B cell (primary cell): Measurements from ENCODE around the gene AP2B1. TPM values are rescaled to one million over a fixed set of nuclear protein-coding genes. Genes with fewer than 3 reads are reported as not detected.

Experiments used
- ATAC-seq: fragments of 200-7000 bp; cut with Tn5 transposase; one replicate; pipeline ENCODE4 v1.10.0; 2021; ENCODE audit warnings: low read depth, mild to moderate bottlenecking, moderate number of reproducible peaks, moderate library complexity
- CTCF ChIA-PET: fragments of 350-600 bp; sonication (Branson Sonifier 250); formaldehyde crosslinking; loops from one replicate; lab custom pipeline; 2021; ENCODE audit warnings: antibody characterized with exemption, inconsistent platforms; lab: Charles Lee
- POLR2A ChIA-PET: fragments of 350-600 bp; sonication (Branson Sonifier 250); formaldehyde crosslinking; loops from one replicate; lab custom pipeline; 2021; ENCODE audit warnings: antibody characterized with exemption; lab: Charles Lee
- DNase-seq: peaks from one replicate; pipeline ENCODE4 v3.0.0; 2013
- H2AFZ ChIP-seq: 2 replicates; pipeline ENCODE4 v1.6.1; 2012; ENCODE audit warnings: mild to moderate bottlenecking, low read depth, low read length; ENCODE audit not compliant: insufficient read depth, poor library complexity, severe bottlenecking
- H3K27ac ChIP-seq, 2 donors: 1 replicate in 1 of 2; 2 replicates in 1 of 2; pipeline ENCODE4 v1.5.1; 2012 to 2013; ENCODE audit warnings: low read length in 2 of 2, mild to moderate bottlenecking in 2 of 2, moderate library complexity in 1 of 2
- H3K27me3 ChIP-seq, 4 experiments: fragments of 200-600 bp in 1 of 4; sonication (generic) in 1 of 4; replicated peaks in 1 of 4; 1 replicate in 2 of 4; 2 replicates in 2 of 4; pipeline versions ENCODE4 v1.6.1 to v1.7.0; 2013 to 2016; ENCODE audit warnings: low read length in 3 of 4, mild to moderate bottlenecking in 2 of 4, mixed read lengths in 1 of 4, moderate library complexity in 1 of 4; ENCODE audit not compliant: insufficient read depth in 4 of 4, control insufficient read depth in 3 of 4; ENCODE audit errors: control extremely low read depth in 1 of 4
- H3K36me3 ChIP-seq, 2 experiments: replicated peaks in 1 of 2; 1 replicate in 1 of 2; 2 replicates in 1 of 2; pipeline versions ENCODE4 v1.6.1 to v1.7.1; 2013; ENCODE audit warnings: low read length in 1 of 2; ENCODE audit not compliant: insufficient read depth in 2 of 2, control insufficient read depth in 1 of 2; ENCODE audit errors: control extremely low read depth in 1 of 2, extremely low read depth in 1 of 2
- H3K4me1 ChIP-seq, 2 donors: fragments of 200-600 bp in 1 of 2; sonication (generic) in 1 of 2; 1 replicate in 1 of 2; 2 replicates in 1 of 2; pipeline versions ENCODE4 v1.5.1 to v1.6.1; 2013 to 2017; ENCODE audit warnings: low read length in 2 of 2; ENCODE audit not compliant: control insufficient read depth in 2 of 2, insufficient read depth in 2 of 2
- H3K4me2 ChIP-seq: replicated peaks from 2 replicates; pipeline ENCODE3; 2012; ENCODE audit warnings: mild to moderate bottlenecking, low read depth, low read length; ENCODE audit not compliant: poor library complexity, severe bottlenecking
- H3K4me3 ChIP-seq, 5 experiments: fragments of 200-600 bp in 1 of 5; sonication (generic) in 1 of 5; 1 replicate in 3 of 5; 2 replicates in 2 of 5; pipeline versions ENCODE4 v1.5.1 to v1.7.0; 2011 to 2016; ENCODE audit warnings: low read length in 4 of 5, mild to moderate bottlenecking in 4 of 5, low read depth in 2 of 5, control low read depth in 1 of 5, moderate library complexity in 1 of 5; ENCODE audit not compliant: insufficient read depth in 1 of 5; ENCODE audit errors: control extremely low read depth in 1 of 5, extremely low read depth in 1 of 5
- H3K79me2 ChIP-seq: fragments of 200-600 bp; sonication (generic); one replicate; pipeline ENCODE4 v1.6.0; 2016; ENCODE audit warnings: low read length; ENCODE audit not compliant: control insufficient read depth, insufficient read depth
- H3K9ac ChIP-seq: fragments of 200-600 bp; sonication (generic); 2 replicates; pipeline ENCODE4 v1.6.1; 2017; ENCODE audit warnings: mild to moderate bottlenecking, low read length, moderate library complexity
- H3K9me3 ChIP-seq, 3 donors: one replicate each; pipeline versions ENCODE4 v1.6.1 to v1.7.1; 2013; ENCODE audit warnings: low read length in 2 of 3; ENCODE audit not compliant: control insufficient read depth in 2 of 3, insufficient read depth in 1 of 3; ENCODE audit errors: control extremely low read depth in 1 of 3
- H4K20me1 ChIP-seq: 2 replicates; pipeline ENCODE4 v1.6.0; 2012; ENCODE audit warnings: mild to moderate bottlenecking, low read length; ENCODE audit not compliant: insufficient read depth, control insufficient read depth, poor library complexity, severe bottlenecking
- H3K27ac Mint-ChIP-seq: one replicate; pipeline ENCODE4 v1.8.0; 2021; ENCODE audit warnings: mixed read lengths
- H3K27me3 Mint-ChIP-seq: one replicate; pipeline ENCODE4 v1.8.0; 2021; ENCODE audit warnings: mixed read lengths
- H3K4me1 Mint-ChIP-seq: one replicate; pipeline ENCODE4 v1.8.0; 2021; ENCODE audit warnings: mixed read lengths
- H3K4me3 Mint-ChIP-seq: one replicate; pipeline ENCODE4 v1.8.0; 2021; ENCODE audit warnings: mixed read lengths
- H3K9me3 Mint-ChIP-seq: one replicate; pipeline ENCODE4 v1.8.0; 2022; ENCODE audit warnings: mixed read lengths; ENCODE audit not compliant: insufficient read depth
- EZH2 ChIP-seq: IDR thresholded peaks from 2 replicates; pipeline ENCODE4 v1.6.1; 2012; ENCODE audit warnings: borderline replicate concordance, low read depth, mild to moderate bottlenecking, moderate library complexity, low read length; ENCODE audit not compliant: insufficient read depth, poor library complexity, severe bottlenecking
- WGBS: methylation state at CpG from one replicate; pipeline ENCODE4 v1.1.5; 2013; ENCODE audit warnings: missing lambda C conversion rate; ENCODE audit not compliant: insufficient coverage; 5-methylcytosine and 5-hydroxymethylcytosine counted together
- intact Hi-C: fragments of 100-400 bp; cut with micrococcal nuclease; formaldehyde crosslinking; loops from one replicate; pipeline ENCODE4 v1.10.0; 2022
- polyA plus RNA-seq: library from polyadenylated mRNA; depleted of rRNA; stranded (reverse); fragments of >200 nt; gene quantifications from 2 replicates; pipeline ENCODE4 v1.2.3, GENCODE V29; 2012
- total RNA-seq, 2 donors: library from RNA; stranded (reverse); fragments of 120-200 nt in 1 of 2; gene quantifications; 1 replicate in 1 of 2; 2 replicates in 1 of 2; pipeline versions ENCODE4 v1.2.3 to v1.2.4, GENCODE V29; 2013 to 2022
- TF ChIP-seq, protein P1 (sequence below): fragments of 200-600 bp; IDR thresholded peaks from one replicate; pipeline ENCODE4 v1.8.0; 2022; ENCODE audit warnings: antibody characterized with exemption, mild to moderate bottlenecking

The AP2B1 gene
- total and polyA plus RNA-seq, 2 donors (not counting 1 experiment from before 2014, with no cell fraction given), result 33.1 to 123 TPM

DNA sequence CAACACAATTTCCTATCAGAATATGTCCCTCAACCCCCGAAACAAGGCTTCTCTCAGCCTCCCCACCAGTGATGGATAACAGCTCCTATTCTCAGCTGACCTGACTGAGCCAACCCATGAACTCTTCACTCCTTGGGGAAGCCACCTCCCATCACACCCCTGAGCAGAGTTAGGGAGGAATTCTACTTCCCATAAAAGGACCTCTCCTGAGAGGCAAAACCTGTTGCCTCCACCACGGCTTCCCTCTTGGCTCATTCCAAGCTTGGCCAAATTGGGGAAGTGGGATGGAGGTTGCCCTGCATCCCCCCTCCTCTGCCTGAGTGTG, 138.6 kb downstream of the AP2B1 start:
- no peak overlapping the region for H3K27ac ChIP-seq
- ATAC-seq (no peak), DNase-seq (no peak)
- no peak overlapping the region for H3K27ac Mint-ChIP-seq
- WGBS, result 90% methylated on average over 2 of the region's 2 CpGs
- CTCF ChIA-PET, result no interaction called here
- peaks cover 7% of the 10 kb centered on the region for H3K4me1 Mint-ChIP-seq
- no peaks in the 10 kb centered on the region for H3K9me3 ChIP-seq
- H3K27me3 ChIP-seq, result peaks cover 0 to 4% (median 0%) of the 10 kb centered on the region in 4 experiments
- H3K4me3 ChIP-seq, result no peak overlapping the region
- no peaks in the 10 kb centered on the region for H3K79me2 ChIP-seq
- H3K9me3 Mint-ChIP-seq, result no peaks in the 10 kb centered on the region
- peaks cover 5% of the 10 kb centered on the region for H3K27me3 Mint-ChIP-seq
- intact Hi-C loops, result no loop called here
- no peak overlapping the region for H3K9ac ChIP-seq
- no peak overlapping the region for H3K4me3 Mint-ChIP-seq
- POLR2A ChIA-PET, result no interaction called here
- no peaks in the 10 kb centered on the region for H4K20me1 ChIP-seq
- peaks cover 2 to 4% of the 10 kb centered on the region in 2 donors for H3K4me1 ChIP-seq
- H3K36me3 ChIP-seq, result peaks cover 10 to 40% of the 10 kb centered on the region in 2 experiments
- no peak overlapping the region for H3K4me2 ChIP-seq
- H2AFZ ChIP-seq, result no peak overlapping the region
- TF ChIP-seq EZH2, result no peak
- TF ChIP-seq, protein P1, sequence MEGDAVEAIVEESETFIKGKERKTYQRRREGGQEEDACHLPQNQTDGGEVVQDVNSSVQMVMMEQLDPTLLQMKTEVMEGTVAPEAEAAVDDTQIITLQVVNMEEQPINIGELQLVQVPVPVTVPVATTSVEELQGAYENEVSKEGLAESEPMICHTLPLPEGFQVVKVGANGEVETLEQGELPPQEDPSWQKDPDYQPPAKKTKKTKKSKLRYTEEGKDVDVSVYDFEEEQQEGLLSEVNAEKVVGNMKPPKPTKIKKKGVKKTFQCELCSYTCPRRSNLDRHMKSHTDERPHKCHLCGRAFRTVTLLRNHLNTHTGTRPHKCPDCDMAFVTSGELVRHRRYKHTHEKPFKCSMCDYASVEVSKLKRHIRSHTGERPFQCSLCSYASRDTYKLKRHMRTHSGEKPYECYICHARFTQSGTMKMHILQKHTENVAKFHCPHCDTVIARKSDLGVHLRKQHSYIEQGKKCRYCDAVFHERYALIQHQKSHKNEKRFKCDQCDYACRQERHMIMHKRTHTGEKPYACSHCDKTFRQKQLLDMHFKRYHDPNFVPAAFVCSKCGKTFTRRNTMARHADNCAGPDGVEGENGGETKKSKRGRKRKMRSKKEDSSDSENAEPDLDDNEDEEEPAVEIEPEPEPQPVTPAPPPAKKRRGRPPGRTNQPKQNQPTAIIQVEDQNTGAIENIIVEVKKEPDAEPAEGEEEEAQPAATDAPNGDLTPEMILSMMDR, result no peak

DNA sequence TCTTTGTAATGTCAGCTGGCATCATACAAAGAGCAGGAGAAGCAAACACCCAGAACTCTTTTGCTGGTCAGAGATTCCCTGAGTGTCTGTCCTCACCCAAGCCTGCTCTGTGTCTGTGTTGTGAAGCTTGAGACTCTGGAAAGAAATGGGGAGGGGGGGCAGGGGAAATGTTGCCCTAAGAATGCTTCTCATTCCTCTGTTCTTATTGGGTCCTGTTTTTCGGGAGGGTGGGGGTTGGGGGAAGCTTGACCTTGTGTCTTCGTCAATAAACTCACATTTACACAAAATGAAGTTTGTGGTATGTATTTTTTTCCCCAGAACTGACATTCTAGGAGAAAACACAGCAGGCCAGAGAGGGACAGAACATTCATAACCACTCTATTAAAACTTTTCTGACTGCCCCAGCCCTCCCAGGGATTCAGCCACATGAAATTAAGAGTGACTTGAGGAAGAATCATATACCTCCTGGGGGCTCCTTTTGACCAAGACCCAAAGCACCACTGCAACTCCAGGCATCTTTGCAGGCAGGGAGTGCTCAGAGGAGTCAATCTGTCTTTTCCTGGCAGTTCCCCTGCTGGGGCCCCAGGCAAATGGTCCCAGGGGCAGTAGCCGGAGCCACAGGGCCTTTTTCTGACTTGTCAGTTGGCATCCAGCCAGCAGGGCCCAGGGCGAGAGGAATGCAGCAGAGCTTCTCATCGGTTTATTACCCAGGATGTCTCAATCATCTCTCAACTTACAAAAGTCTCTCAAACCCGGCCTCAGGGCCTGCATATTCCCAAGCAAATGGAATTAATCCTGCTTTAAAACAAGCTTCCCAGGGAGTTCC, 139.2 kb downstream of the AP2B1 start:
- Mint-ChIP-seq H3K9me3 (no peaks in the 10 kb centered on the region), H3K4me1 (peaks cover 13% of the 10 kb centered on the region), H3K27ac (no peak overlapping the region), H3K4me3 (no peak overlapping the region), H3K27me3 (peaks cover 11% of the 10 kb centered on the region)
- H3K27ac ChIP-seq, result no peak overlapping the region
- DNase-seq, result no peak
- H3K4me2 ChIP-seq, result no peak overlapping the region
- no peaks in the 10 kb centered on the region for H3K79me2 ChIP-seq
- WGBS, result 77% methylated on average over 3 of the region's 6 CpGs
- H3K4me1 ChIP-seq, result peaks cover 7 to 10% of the 10 kb centered on the region in 2 donors
- H3K36me3 ChIP-seq, result peaks cover 10 to 40% of the 10 kb centered on the region in 2 experiments
- H3K9ac ChIP-seq, result no peak overlapping the region
- POLR2A ChIA-PET, result no interaction called here
- no peak for ATAC-seq
- intact Hi-C loops, result no loop called here
- CTCF ChIA-PET, result no interaction called here
- no peaks in the 10 kb centered on the region for H4K20me1 ChIP-seq
- H3K9me3 ChIP-seq, result no peaks in the 10 kb centered on the region
- no peak overlapping the region for H3K4me3 ChIP-seq
- TF ChIP-seq, protein P1, result no peak
- no peak for TF ChIP-seq EZH2
- H2AFZ ChIP-seq, result no peak overlapping the region
- H3K27me3 ChIP-seq, result peaks cover 0 to 7% (median 0%) of the 10 kb centered on the region in 4 experiments
